Gastrocnemius medialis (tissue), 4 donors: ENCODE results near the gene PPP6R2. TPM values are rescaled to one million over a fixed set of nuclear protein-coding genes. Genes with fewer than 3 reads are reported as not detected.

Source experiments
- ATAC-seq, 2 donors: fragments of 150-250 bp; one replicate each; pipeline ENCODE4 v1.9.1; 2016
- DNase-seq, 2 donors: peaks; one replicate each; pipeline ENCODE4 v3.0.0-alpha.2; 2019
- H3K27ac ChIP-seq, 4 donors: fragments of 200-600 bp; sonication (generic); 1 replicate in 1 of 4; 2 replicates in 3 of 4; pipeline ENCODE4 v1.5.1; 2016 to 2018; ENCODE audit warnings: mild to moderate bottlenecking in 2 of 4, moderate library complexity in 1 of 4
- H3K27me3 ChIP-seq, 3 donors: fragments of 200-600 bp; sonication (generic) in 2 of 3; 1 replicate in 1 of 3; 2 replicates in 2 of 3; pipeline versions ENCODE4 v1.5.1 to v1.6.0; 2016 to 2019; ENCODE audit warnings: mild to moderate bottlenecking in 1 of 3, moderate library complexity in 1 of 3
- H3K36me3 ChIP-seq, 2 donors: fragments of 200-600 bp; sonication (generic) in 1 of 2; one replicate each; pipeline ENCODE4 v1.5.1; 2017 to 2018
- H3K4me1 ChIP-seq, 2 donors: fragments of 200-600 bp; sonication (generic) in 1 of 2; one replicate each; pipeline ENCODE4 v1.5.1; 2016 to 2017; ENCODE audit warnings: mild to moderate bottlenecking in 2 of 2
- H3K4me3 ChIP-seq, 4 donors: fragments of 200-600 bp; sonication (generic) in 3 of 4; 1 replicate in 1 of 4; 2 replicates in 3 of 4; pipeline ENCODE4 v1.5.1; 2016 to 2019; ENCODE audit warnings: mild to moderate bottlenecking in 2 of 4
- H3K9me3 ChIP-seq, 3 donors: fragments of 200-600 bp; sonication (generic) in 2 of 3; 1 replicate in 1 of 3; 2 replicates in 2 of 3; pipeline ENCODE4 v1.5.1; 2016 to 2019
- CTCF ChIP-seq, 5 experiments: fragments of 450-650 bp in 3 of 5; fragments of 200-600 bp in 2 of 5; sonication (generic) in 2 of 5; IDR thresholded peaks in 4 of 5; conservative IDR thresholded peaks in 1 of 5; 1 replicate in 4 of 5; 2 replicates in 1 of 5; pipeline ENCODE4 v1.5.1; 2016 to 2019; ENCODE audit warnings: antibody characterized with exemption in 5 of 5, mild to moderate bottlenecking in 3 of 5, moderate library complexity in 3 of 5
- POLR2A ChIP-seq, 2 donors: fragments of 450-650 bp; IDR thresholded peaks; one replicate each; pipeline ENCODE4 v1.6.1; 2017; ENCODE audit warnings: antibody characterized with exemption in 2 of 2, mild to moderate bottlenecking in 2 of 2, moderate library complexity in 2 of 2
- in situ Hi-C, 4 donors: fragments of 200-750 bp; cut with MboI; loops; one replicate each; pipeline versions ENCODE4 v1.15.0 to v1.8.0; 2017; ENCODE audit warnings: low sequenced_read_pairs in 4 of 4
- intact Hi-C: fragments of 100-400 bp; cut with DNase I; formaldehyde crosslinking; loops from one replicate; pipeline ENCODE4 v1.15.1; 2023; ENCODE audit warnings: low total_unique reads
- total RNA-seq, 4 donors: library from RNA; depleted of rRNA; stranded (reverse); fragments of >200 nt; gene quantifications; one replicate each; pipeline versions ENCODE4 v1.1.0 to v1.2.3, GENCODE V29; 2016

Gene PPP6R2
- total RNA-seq, 4 donors from 2014 or later = 55.7 to 96.2 (median 74.1) TPM

- ATAC-seq (no peak), DNase-seq (no peak)
- intact Hi-C loops (no loop called here), in situ Hi-C loops (no loop called here)
- TF ChIP-seq POLR2A (IDR thresholded peaks at IDR 0.05) (no peak), CTCF (IDR thresholded peaks at IDR 0.05 in 4 of 5, conservative IDR thresholded peaks at IDR 0.05 in 1 of 5) (no peak)
- Histone ChIP-seq H3K9me3 (no peaks in the 10 kb centered on the region), H3K4me3 (peak overlapping the region in 1 of 4 donors; percentile 9), H3K36me3 (no peaks in the 10 kb centered on the region), H3K27ac (no peak overlapping the region), H3K4me1 (no peaks in the 10 kb centered on the region), H3K27me3 (no peaks in the 10 kb centered on the region)
Measured at GRCh38 chr22:50314455-50315288, 28.5 kb upstream of the PPP6R2 start.

- ATAC-seq = no peak
- intact Hi-C loops (no loop called here), in situ Hi-C loops (no loop called here)
- no peaks in the 10 kb centered on the region for H3K4me1 ChIP-seq
- H3K27ac ChIP-seq = no peak overlapping the region
- no peaks in the 10 kb centered on the region for H3K27me3 ChIP-seq
- H3K9me3 ChIP-seq = no peaks in the 10 kb centered on the region
- no peak for TF ChIP-seq POLR2A (IDR thresholded peaks at IDR 0.05)
- no peak for TF ChIP-seq CTCF (IDR thresholded peaks at IDR 0.05 in 4 of 5, conservative IDR thresholded peaks at IDR 0.05 in 1 of 5)
- H3K4me3 ChIP-seq = no peak overlapping the region
- H3K36me3 ChIP-seq = no peaks in the 10 kb centered on the region
- no peak for DNase-seq
Measured at GRCh38 chr22:50315289-50316113, 27.6 kb upstream of the PPP6R2 start.

GRCh38 chr22:50316114-50317065, 26.7 kb upstream of the PPP6R2 start:
- ATAC-seq (no peak), DNase-seq (no peak)
- intact Hi-C loops (no loop called here), in situ Hi-C loops (no loop called here)
- TF ChIP-seq POLR2A (IDR thresholded peaks at IDR 0.05) (no peak), CTCF (IDR thresholded peaks at IDR 0.05 in 4 of 5, conservative IDR thresholded peaks at IDR 0.05 in 1 of 5) (no peak)
- H3K27ac ChIP-seq = no peak overlapping the region
- no peaks in the 10 kb centered on the region for H3K27me3 ChIP-seq
- H3K36me3 ChIP-seq = no peaks in the 10 kb centered on the region
- H3K4me1 ChIP-seq = no peaks in the 10 kb centered on the region
- no peak overlapping the region for H3K4me3 ChIP-seq
- no peaks in the 10 kb centered on the region for H3K9me3 ChIP-seq

- in situ Hi-C loops (no loop called here), intact Hi-C loops (no loop called here)
- TF ChIP-seq CTCF (IDR thresholded peaks at IDR 0.05 in 4 of 5, conservative IDR thresholded peaks at IDR 0.05 in 1 of 5) = no peak
- no peak for TF ChIP-seq POLR2A (IDR thresholded peaks at IDR 0.05)
- ATAC-seq = no peak
- Histone ChIP-seq H3K4me3 (no peak overlapping the region), H3K36me3 (no peaks in the 10 kb centered on the region), H3K27me3 (no peaks in the 10 kb centered on the region), H3K9me3 (no peaks in the 10 kb centered on the region), H3K4me1 (no peaks in the 10 kb centered on the region), H3K27ac (no peak overlapping the region)
- DNase-seq = no peak
Measured at GRCh38 chr22:50317178-50317577, 25.9 kb upstream of the PPP6R2 start.
